ENCODE measurements around the gene HORMAD2. TPM values are rescaled to one million over a fixed set of nuclear protein-coding genes. Genes with fewer than 3 reads are reported as not detected.

Gene HORMAD2
- total and polyA plus RNA-seq, 9 of the 15 experiments (the other 6 are each of a cell fraction or from before 2014, with no cell fraction given) = not detected

- POLR2A ChIA-PET = no interaction called here
- TF ChIP-seq SPI1 (IDR thresholded peaks at IDR 0.05; ENCODE audit: borderline replicate concordance, low read depth, low read length) = peak; percentile 76
- no peak for TF ChIP-seq ZNF431 (CRISPR knock-in tag; IDR thresholded peaks at IDR 0.05)
- Histone ChIP-seq H3K79me2 (ENCODE audit: control insufficient read depth, insufficient read depth, low read length) (no peaks in the 10 kb centered on the region), H3K27ac (ENCODE audit: extremely low read depth, low read depth, low read length) (no peak overlapping the region), H3K4me2 (ENCODE audit: insufficient read depth, low read length) (no peak overlapping the region), H3K9me3 (replicated peaks; ENCODE audit: control insufficient read depth, insufficient read depth, low read depth, low read length) (no peaks in the 10 kb centered on the region), H3K9ac (ENCODE audit: insufficient read depth in 1 of 2, low read depth in 2 of 2, low read length in 2 of 2) (no peak overlapping the region), H2AFZ (ENCODE audit: low read depth, low read length) (no peak overlapping the region), H3K4me1 (replicated peaks in 1 of 2; ENCODE audit: control insufficient read depth in 2 of 2, insufficient read depth in 2 of 2, low read length in 2 of 2) (peaks cover 0 to 19% of the 10 kb centered on the region in 2 experiments; a peak in 3 of 5 replicates), H3K9me1 (ENCODE audit: control insufficient read depth, insufficient read depth, low read length) (no peaks in the 10 kb centered on the region), H3K27me3 (ENCODE audit: control insufficient read depth in 2 of 2, insufficient read depth in 2 of 2, low read length in 2 of 2) (no peaks in the 10 kb centered on the region), H3K36me3 (ENCODE audit: control insufficient read depth, insufficient read depth, low read length) (no peaks in the 10 kb centered on the region), H4K20me1 (replicated peaks; ENCODE audit: control insufficient read depth, insufficient read depth, low read length) (no peaks in the 10 kb centered on the region), H3K4me3 (no peak overlapping the region)
- CTCF ChIA-PET (ENCODE audit: low intra/inter-chr PET ratio) = no interaction called here
- 57% methylated on average over 1 of the region's 1 CpG for WGBS (ENCODE audit: insufficient coverage, low coverage, missing lambda C conversion rate)
- BruUV-seq (replicated peaks) = no TSS peak
- FAIRE-seq = no peak
- no peak for ATAC-seq
- intact Hi-C loops (cut with micrococcal nuclease) = no loop called here
- in situ Hi-C loops (cut with MboI) = no loop called here
- no peak for DNase-seq (ENCODE audit: extremely low read depth in 1 of 4, low spot score in 3 of 4)
Measured at GRCh38 chr22:30192427-30192826, 112.2 kb downstream of the HORMAD2 start.

- Histone ChIP-seq H3K9me3 (replicated peaks; ENCODE audit: control insufficient read depth, insufficient read depth, low read depth, low read length) (no peaks in the 10 kb centered on the region), H3K4me1 (replicated peaks in 1 of 2; ENCODE audit: control insufficient read depth in 2 of 2, insufficient read depth in 2 of 2, low read length in 2 of 2) (peaks cover 0 to 19% of the 10 kb centered on the region in 2 experiments; a peak in 3 of 5 replicates), H3K9me1 (ENCODE audit: control insufficient read depth, insufficient read depth, low read length) (no peaks in the 10 kb centered on the region), H3K4me3 (no peak overlapping the region), H3K27me3 (ENCODE audit: control insufficient read depth in 2 of 2, insufficient read depth in 2 of 2, low read length in 2 of 2) (no peaks in the 10 kb centered on the region), H3K4me2 (ENCODE audit: insufficient read depth, low read length) (no peak overlapping the region), H3K27ac (ENCODE audit: extremely low read depth, low read depth, low read length) (no peak overlapping the region), H4K20me1 (replicated peaks; ENCODE audit: control insufficient read depth, insufficient read depth, low read length) (no peaks in the 10 kb centered on the region), H3K9ac (ENCODE audit: insufficient read depth in 1 of 2, low read depth in 2 of 2, low read length in 2 of 2) (no peak overlapping the region), H2AFZ (ENCODE audit: low read depth, low read length) (no peak overlapping the region), H3K36me3 (ENCODE audit: control insufficient read depth, insufficient read depth, low read length) (no peaks in the 10 kb centered on the region), H3K79me2 (ENCODE audit: control insufficient read depth, insufficient read depth, low read length) (no peaks in the 10 kb centered on the region)
- FAIRE-seq (no peak), DNase-seq (ENCODE audit: extremely low read depth in 1 of 4, low spot score in 3 of 4) (no peak), ATAC-seq (no peak)
- intact Hi-C loops (cut with micrococcal nuclease) (no loop called here), in situ Hi-C loops (cut with MboI) (no loop called here)
- BruUV-seq (replicated peaks) = no TSS peak
- ChIA-PET CTCF (ENCODE audit: low intra/inter-chr PET ratio) (no interaction called here), POLR2A (no interaction called here)
- WGBS (ENCODE audit: insufficient coverage, low coverage, missing lambda C conversion rate) = 39% methylated on average over 3 of the region's 3 CpGs
- TF ChIP-seq NUFIP1 (IDR thresholded peaks at IDR 0.05; ENCODE audit: partially characterized antibody) (no peak), ZNF696 (CRISPR knock-in tag; conservative IDR thresholded peaks at IDR 0.05) (no peak), KDM5B (IDR thresholded peaks at IDR 0.05; ENCODE audit: insufficient replicate concordance, low read depth, low read length) (no peak)
Measured at GRCh38 chr22:30193031-30193775, 112.9 kb downstream of the HORMAD2 start.
